SJSA1 (cell line): ENCODE data around the gene TRIM50. TPM values are rescaled to one million over a fixed set of nuclear protein-coding genes. Genes with fewer than 3 reads are reported as not detected.
"Not testable (repeated sequence)": the region's sequence is repeated elsewhere in the genome, so short reads cannot be mapped to it uniquely, and the experiment has no call there.

Experiments
- DNase-seq, 2 experiments: peaks; one replicate each; pipeline ENCODE4 v3.0.0-alpha.2; 2015 to 2020; ENCODE audit warnings: low spot score in 2 of 2, low read depth in 1 of 2
- H3K27ac ChIP-seq: fragments of 250-450 bp; sonication (Bioruptor Pico); 2 replicates; pipeline ENCODE4 v1.5.1; 2020; ENCODE audit warnings: mild to moderate bottlenecking, moderate library complexity
- H3K27me3 ChIP-seq: fragments of 250-450 bp; sonication (Bioruptor Pico); replicated peaks from 2 replicates; pipeline ENCODE4 v1.5.1; 2020; ENCODE audit warnings: mild to moderate bottlenecking, moderate library complexity
- H3K36me3 ChIP-seq: fragments of 250-450 bp; sonication (Bioruptor Pico); 2 replicates; pipeline ENCODE4 v1.5.1; 2020; ENCODE audit warnings: mild to moderate bottlenecking
- H3K4me1 ChIP-seq: fragments of 250-450 bp; sonication (Bioruptor Pico); replicated peaks from 2 replicates; pipeline ENCODE4 v1.6.1; 2021; ENCODE audit warnings: mild to moderate bottlenecking
- H3K4me3 ChIP-seq: fragments of 250-450 bp; sonication (Bioruptor Pico); 2 replicates; pipeline ENCODE4 v1.5.1; 2020; ENCODE audit warnings: mild to moderate bottlenecking
- H3K9me3 ChIP-seq: fragments of 250-450 bp; sonication (Bioruptor Pico); replicated peaks from 2 replicates; pipeline ENCODE4 v1.5.1; 2020; ENCODE audit warnings: mild to moderate bottlenecking
- total RNA-seq: library from RNA; depleted of rRNA; stranded (reverse); fragments of >200 nt; shearing (Covaris generic); gene quantifications from 2 replicates; pipeline ENCODE4 v1.2.3, GENCODE V29; 2014; rRNA removed

TRIM50 gene
- total RNA-seq, result not detected in 2 replicates

GRCh38 chr7:73327922-73328321 is at the start of gene TRIM50, which contains the start of gene FKBP6:
Gene TRIM50, minus strand, starts transcription at chr7:73328082. Its CDS starts 3,295 bp downstream, at chr7:73324787.
Gene FKBP6, plus strand, starts transcription at chr7:73328161. Its CDS starts 268 bp downstream, at chr7:73328429.
- DNase-seq, H3K36me3 ChIP-seq, H3K27ac ChIP-seq, H3K9me3 ChIP-seq, H3K27me3 ChIP-seq, H3K4me3 ChIP-seq, H3K4me1 ChIP-seq: not testable (repeated sequence)

GRCh38 chr7:73376671-73377412 is 49.0 kb upstream of the TRIM50 start:
- no peak overlapping the region for H3K4me3 ChIP-seq
- no peaks in the 10 kb centered on the region for H3K36me3 ChIP-seq
- H3K27me3 ChIP-seq, result no peaks in the 10 kb centered on the region
- DNase-seq, result no peak
- H3K27ac ChIP-seq, result no peak overlapping the region
- H3K9me3 ChIP-seq, result no peaks in the 10 kb centered on the region
- H3K4me1 ChIP-seq, result no peaks in the 10 kb centered on the region

GRCh38 chr7:73376262-73376661 is 48.4 kb upstream of the TRIM50 start:
- H3K4me3 ChIP-seq, H3K9me3 ChIP-seq, H3K4me1 ChIP-seq, H3K36me3 ChIP-seq, H3K27ac ChIP-seq, H3K27me3 ChIP-seq, DNase-seq: not testable (repeated sequence)

- H3K4me3 ChIP-seq, result no peak overlapping the region
- H3K4me1 ChIP-seq, result no peaks in the 10 kb centered on the region
- no peaks in the 10 kb centered on the region for H3K36me3 ChIP-seq
- H3K27ac ChIP-seq, result no peak overlapping the region
- H3K9me3 ChIP-seq, result no peaks in the 10 kb centered on the region
- DNase-seq, result no peak
- H3K27me3 ChIP-seq, result no peaks in the 10 kb centered on the region
Measured at GRCh38 chr7:73373741-73374140, 45.9 kb upstream of the TRIM50 start.

GRCh38 chr7:73369622-73370021 is 41.7 kb upstream of the TRIM50 start:
- Histone ChIP-seq H3K27me3 (no peaks in the 10 kb centered on the region), H3K36me3 (no peaks in the 10 kb centered on the region), H3K4me3 (no peak overlapping the region), H3K9me3 (no peaks in the 10 kb centered on the region), H3K4me1 (no peaks in the 10 kb centered on the region), H3K27ac (no peak overlapping the region)
- no peak for DNase-seq

- Histone ChIP-seq H3K27me3 (0 out of 2 replicates have a peak, but pooled peaks cover 2% of the 10 kb centered on the region), H3K27ac (no peak overlapping the region), H3K36me3 (no peaks in the 10 kb centered on the region), H3K9me3 (no peaks in the 10 kb centered on the region), H3K4me1 (no peaks in the 10 kb centered on the region), H3K4me3 (no peak overlapping the region)
- DNase-seq, result no peak
Measured at GRCh38 chr7:73369009-73369408, 41.1 kb upstream of the TRIM50 start.

- Histone ChIP-seq H3K9me3 (no peaks in the 10 kb centered on the region), H3K27me3 (0 out of 2 replicates have a peak, but pooled peaks cover 2% of the 10 kb centered on the region)
Measured at GRCh38 chr7:73366990-73367389, 39.1 kb upstream of the TRIM50 start.

GRCh38 chr7:73366127-73366526 is 38.2 kb upstream of the TRIM50 start:
- H3K27ac ChIP-seq, result no peak overlapping the region
- H3K9me3 ChIP-seq, result no peaks in the 10 kb centered on the region
- H3K4me1 ChIP-seq, result no peaks in the 10 kb centered on the region
- no peak overlapping the region for H3K4me3 ChIP-seq
- H3K36me3 ChIP-seq, result no peaks in the 10 kb centered on the region
- 0 out of 2 replicates have a peak, but pooled peaks cover 2% of the 10 kb centered on the region for H3K27me3 ChIP-seq
- DNase-seq, result no peak

More at GRCh38 chr7:73366990-73367389, 39.1 kb upstream of the TRIM50 start:
- no peak overlapping the region for H3K27ac ChIP-seq
- H3K36me3 ChIP-seq, result no peaks in the 10 kb centered on the region
- no peaks in the 10 kb centered on the region for H3K4me1 ChIP-seq
- DNase-seq, result no peak
- no peak overlapping the region for H3K4me3 ChIP-seq

- Histone ChIP-seq H3K27ac (no peak overlapping the region), H3K36me3 (no peaks in the 10 kb centered on the region), H3K4me3 (no peak overlapping the region), H3K9me3 (no peaks in the 10 kb centered on the region), H3K27me3 (0 out of 2 replicates have a peak, but pooled peaks cover 2% of the 10 kb centered on the region), H3K4me1 (no peaks in the 10 kb centered on the region)
- DNase-seq, result no peak
Measured at GRCh38 chr7:73364006-73364728, 36.3 kb upstream of the TRIM50 start.

- H3K4me1 ChIP-seq, result peaks cover 3% of the 10 kb centered on the region
- 0 out of 2 replicates have a peak, but pooled peaks cover 2% of the 10 kb centered on the region for H3K27me3 ChIP-seq
- H3K9me3 ChIP-seq, result no peaks in the 10 kb centered on the region
Measured at GRCh38 chr7:73363225-73364005, 35.5 kb upstream of the TRIM50 start.

GRCh38 chr7:73360590-73360989 is 32.7 kb upstream of the TRIM50 start:
- not testable (repeated sequence) for DNase-seq, H3K36me3 ChIP-seq, H3K9me3 ChIP-seq, H3K27ac ChIP-seq, H3K4me1 ChIP-seq, H3K27me3 ChIP-seq, H3K4me3 ChIP-seq

More at GRCh38 chr7:73363225-73364005, 35.5 kb upstream of the TRIM50 start:
- no peak for DNase-seq
- Histone ChIP-seq H3K4me3 (no peak overlapping the region), H3K27ac (no peak overlapping the region), H3K36me3 (no peaks in the 10 kb centered on the region)

- no peak for DNase-seq
- H3K27ac ChIP-seq, result no peak overlapping the region
- peaks cover 10% of the 10 kb centered on the region for H3K4me1 ChIP-seq
- H3K27me3 ChIP-seq, result 0 out of 2 replicates have a peak, but pooled peaks cover 2% of the 10 kb centered on the region
- no peak overlapping the region for H3K4me3 ChIP-seq
- no peaks in the 10 kb centered on the region for H3K9me3 ChIP-seq
- no peaks in the 10 kb centered on the region for H3K36me3 ChIP-seq
Measured at GRCh38 chr7:73359746-73360375, 32.0 kb upstream of the TRIM50 start.

GRCh38 chr7:73359306-73359705 is 31.4 kb upstream of the TRIM50 start:
- Histone ChIP-seq H3K4me3 (no peak overlapping the region), H3K36me3 (no peaks in the 10 kb centered on the region), H3K27me3 (0 out of 2 replicates have a peak, but pooled peaks cover under 1% of the 10 kb centered on the region), H3K9me3 (no peaks in the 10 kb centered on the region), H3K4me1 (peaks cover 10% of the 10 kb centered on the region), H3K27ac (no peak overlapping the region)
- no peak for DNase-seq
